ENCODE results near the gene STRA6.

- TF ChIP-seq, protein P1, sequence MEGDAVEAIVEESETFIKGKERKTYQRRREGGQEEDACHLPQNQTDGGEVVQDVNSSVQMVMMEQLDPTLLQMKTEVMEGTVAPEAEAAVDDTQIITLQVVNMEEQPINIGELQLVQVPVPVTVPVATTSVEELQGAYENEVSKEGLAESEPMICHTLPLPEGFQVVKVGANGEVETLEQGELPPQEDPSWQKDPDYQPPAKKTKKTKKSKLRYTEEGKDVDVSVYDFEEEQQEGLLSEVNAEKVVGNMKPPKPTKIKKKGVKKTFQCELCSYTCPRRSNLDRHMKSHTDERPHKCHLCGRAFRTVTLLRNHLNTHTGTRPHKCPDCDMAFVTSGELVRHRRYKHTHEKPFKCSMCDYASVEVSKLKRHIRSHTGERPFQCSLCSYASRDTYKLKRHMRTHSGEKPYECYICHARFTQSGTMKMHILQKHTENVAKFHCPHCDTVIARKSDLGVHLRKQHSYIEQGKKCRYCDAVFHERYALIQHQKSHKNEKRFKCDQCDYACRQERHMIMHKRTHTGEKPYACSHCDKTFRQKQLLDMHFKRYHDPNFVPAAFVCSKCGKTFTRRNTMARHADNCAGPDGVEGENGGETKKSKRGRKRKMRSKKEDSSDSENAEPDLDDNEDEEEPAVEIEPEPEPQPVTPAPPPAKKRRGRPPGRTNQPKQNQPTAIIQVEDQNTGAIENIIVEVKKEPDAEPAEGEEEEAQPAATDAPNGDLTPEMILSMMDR (conservative IDR thresholded peaks at IDR 0.05; ENCODE audit: low read length) = no peak
- no peak for TF ChIP-seq EZH2phosphoT487 (IDR thresholded peaks at IDR 0.05; ENCODE audit: borderline replicate concordance, low read depth, low read length)
Measured at GRCh38 chr15:74155766-74156417, 46.7 kb downstream of the STRA6 start.

Measured in OCI-LY7 (cell line).